Progenitor cell of endocrine pancreas (in vitro differentiated cells): Measurements from ENCODE around the gene TIMM8B. TPM values are rescaled to one million over a fixed set of nuclear protein-coding genes. Genes with fewer than 3 reads are reported as not detected.

Experiments
- DNase-seq: peaks from one replicate; pipeline ENCODE4 v3.0.0; 2021; ENCODE audit warnings: low spot score; ENCODE audit not compliant: unreplicated experiment
- H3K27ac Mint-ChIP-seq: 2 replicates; pipeline ENCODE4 v1.8.0; 2021; ENCODE audit warnings: mild to moderate bottlenecking, moderate library complexity, mixed read lengths
- H3K27me3 Mint-ChIP-seq: 2 replicates; pipeline ENCODE4 v1.8.0; 2021; ENCODE audit warnings: mixed read lengths
- H3K36me3 Mint-ChIP-seq: 2 replicates; pipeline ENCODE4 v1.8.0; 2022; ENCODE audit warnings: mixed read lengths; ENCODE audit not compliant: insufficient read depth
- H3K4me1 Mint-ChIP-seq: 2 replicates; pipeline ENCODE4 v1.8.0; 2021; ENCODE audit warnings: low read depth, mixed read lengths
- H3K4me3 Mint-ChIP-seq: 2 replicates; pipeline ENCODE4 v1.8.0; 2021; ENCODE audit warnings: low read depth, mild to moderate bottlenecking, moderate library complexity, mixed read lengths
- H3K9me3 Mint-ChIP-seq: 2 replicates; pipeline ENCODE4 v1.8.0; 2021; ENCODE audit warnings: low read depth, mixed read lengths
- CTCF ChIP-seq: fragments of 200-600 bp; sonication (generic); IDR thresholded peaks from one replicate; pipeline ENCODE4 v1.5.0; 2021; ENCODE audit warnings: antibody characterized with exemption, mild to moderate bottlenecking; ENCODE audit not compliant: unreplicated experiment
- total RNA-seq: library from RNA; stranded (reverse); gene quantifications from 2 replicates; pipeline ENCODE4 v1.2.1, GENCODE V29; 2021

TIMM8B gene
- total RNA-seq, 1 donor from 2014 or later, result 71.2 TPM

DNA sequence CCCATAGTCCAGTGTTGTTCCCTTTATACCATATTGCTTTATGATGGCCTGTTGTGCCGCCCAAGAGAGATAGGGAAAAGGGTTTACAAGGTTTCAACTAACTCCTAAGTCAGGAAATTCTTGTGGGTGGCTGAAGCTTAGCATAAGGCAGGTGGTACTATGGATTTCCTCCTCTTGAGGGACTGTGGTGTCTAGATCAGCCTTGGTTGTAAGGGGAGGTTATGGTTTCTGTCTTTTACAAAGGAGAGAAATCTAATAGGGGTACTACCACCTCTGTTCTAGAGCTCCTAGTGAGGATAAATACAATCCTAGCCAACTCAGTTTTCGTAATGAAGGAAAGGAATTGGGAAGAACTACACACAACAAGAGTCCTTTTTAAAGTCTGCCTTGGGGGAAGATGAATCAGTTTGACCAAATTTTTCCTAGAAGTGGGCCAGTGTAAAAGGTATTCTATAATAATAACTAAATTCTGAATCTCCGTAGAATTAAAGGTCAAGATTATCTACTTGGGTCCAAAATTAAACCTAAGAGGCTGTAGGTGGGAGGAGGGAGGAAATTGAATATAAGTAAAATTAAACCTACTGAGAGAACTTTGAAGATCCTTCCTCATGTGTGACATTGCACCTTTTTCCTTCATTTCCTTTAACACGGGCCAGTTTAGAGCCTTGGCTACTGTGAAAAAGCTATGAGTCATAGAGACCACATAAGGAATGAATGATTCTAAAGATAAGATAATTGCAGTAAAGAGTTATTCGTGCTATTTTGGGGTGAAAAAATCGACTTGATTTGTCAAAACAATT is 44.2 kb downstream of the TIMM8B start:
- H3K27me3 Mint-ChIP-seq, result no peaks in the 10 kb centered on the region
- no peaks in the 10 kb centered on the region for H3K4me1 Mint-ChIP-seq
- no peak for DNase-seq
- TF ChIP-seq CTCF, result no peak
- peaks cover 4% of the 10 kb centered on the region for H3K9me3 Mint-ChIP-seq
- no peak overlapping the region for H3K27ac Mint-ChIP-seq
- no peak overlapping the region for H3K4me3 Mint-ChIP-seq
- H3K36me3 Mint-ChIP-seq, result peaks cover 37% of the 10 kb centered on the region

- peaks cover 25% of the 10 kb centered on the region for H3K36me3 Mint-ChIP-seq
- H3K4me3 Mint-ChIP-seq, result no peak overlapping the region
- H3K27ac Mint-ChIP-seq, result no peak overlapping the region
- H3K9me3 Mint-ChIP-seq, result no peaks in the 10 kb centered on the region
- H3K27me3 Mint-ChIP-seq, result no peaks in the 10 kb centered on the region
- no peak for DNase-seq
- no peaks in the 10 kb centered on the region for H3K4me1 Mint-ChIP-seq
- TF ChIP-seq CTCF, result no peak
Measured at GRCh38 chr11:112037527-112037926, 49.0 kb downstream of the TIMM8B start.

Other genes starting within 250 kb of the TIMM8B start
- gene ALG9, start 215.2 kb downstream of the TIMM8B start, total RNA-seq, result 45.2 and 47.3 TPM in 2 replicates
- 2.8 and 3.0 TPM in 2 replicates for gene FDXACB1, start 207.6 kb downstream of the TIMM8B start, total RNA-seq
- 25.7 and 28.4 TPM in 2 replicates for gene CFAP68, start 207.2 kb downstream of the TIMM8B start, total RNA-seq
- gene CRYAB, start 175.0 kb downstream of the TIMM8B start, total RNA-seq, result 1.2 TPM in 1 of 2 replicates, not detected in the other
- not detected in 2 replicates for gene HSPB2, start 174.0 kb downstream of the TIMM8B start, total RNA-seq
- gene C11orf52, start 167.8 kb downstream of the TIMM8B start, total RNA-seq, result 16.2 and 19.4 TPM in 2 replicates
- 23.5 and 25.0 TPM in 2 replicates for gene DIXDC1, start 149.4 kb downstream of the TIMM8B start, total RNA-seq
- 36.7 and 38.7 TPM in 2 replicates for gene DLAT, start 61.3 kb downstream of the TIMM8B start, total RNA-seq
- gene PIH1D2, start 12.7 kb downstream of the TIMM8B start, total RNA-seq, result 4.9 and 6.2 TPM in 2 replicates
- 27.2 and 29.6 TPM in 2 replicates for gene NKAPD1, start 12.5 kb downstream of the TIMM8B start, total RNA-seq
- 40.4 and 46.9 TPM in 2 replicates for gene SDHD, start 117 bp upstream of the TIMM8B start, total RNA-seq
- gene IL18, start 77.3 kb upstream of the TIMM8B start, total RNA-seq, result 1.4 and 2.9 TPM in 2 replicates
- gene TEX12, start 80.6 kb upstream of the TIMM8B start, total RNA-seq, result not detected in 2 replicates
- gene BCO2, start 88.8 kb upstream of the TIMM8B start, total RNA-seq, result 3.0 and 3.6 TPM in 2 replicates
- 46.3 and 49.6 TPM in 2 replicates for gene PTS, start 139.7 kb upstream of the TIMM8B start, total RNA-seq
- not detected in 2 replicates for gene PLET1, start 174.1 kb upstream of the TIMM8B start, total RNA-seq